Chondrocyte (in vitro differentiated cells): ENCODE measurements around the gene CNNM2. TPM values are rescaled to one million over a fixed set of nuclear protein-coding genes. Genes with fewer than 3 reads are reported as not detected.

Experiments used
- DNase-seq: peaks from one replicate; pipeline ENCODE4 v3.0.0; 2021; ENCODE audit warnings: mixed read lengths, low spot score
- H3K27ac Mint-ChIP-seq: one replicate; pipeline ENCODE4 v1.8.0; 2021; ENCODE audit warnings: mild to moderate bottlenecking, moderate library complexity, mixed read lengths; ENCODE audit not compliant: unreplicated experiment
- H3K27me3 Mint-ChIP-seq: 2 replicates; pipeline ENCODE4 v1.8.0; 2021; ENCODE audit warnings: low read depth, mixed read lengths
- H3K36me3 Mint-ChIP-seq: 2 replicates; pipeline ENCODE4 v1.8.0; 2021; ENCODE audit warnings: low read depth, mixed read lengths
- H3K4me1 Mint-ChIP-seq: 2 replicates; pipeline ENCODE4 v1.8.0; 2021; ENCODE audit warnings: low read depth, mild to moderate bottlenecking, mixed read lengths
- H3K4me3 Mint-ChIP-seq: one replicate; pipeline ENCODE4 v1.8.0; 2021; ENCODE audit warnings: mild to moderate bottlenecking, moderate library complexity, mixed read lengths; ENCODE audit not compliant: unreplicated experiment
- H3K9me3 Mint-ChIP-seq: 2 replicates; pipeline ENCODE4 v1.8.0; 2021; ENCODE audit warnings: low read depth, mixed read lengths
- CTCF ChIP-seq: fragments of 200-600 bp; sonication (generic); IDR thresholded peaks from 2 replicates; pipeline ENCODE4 v1.5.0; 2021; ENCODE audit warnings: antibody characterized with exemption, mild to moderate bottlenecking, moderate library complexity
- total RNA-seq: library from RNA; stranded (reverse); gene quantifications from 3 replicates; pipeline ENCODE4 v1.2.1, GENCODE V29; 2021

Gene CNNM2
- total RNA-seq, 1 donor from 2014 or later: 36.8 TPM

DNA sequence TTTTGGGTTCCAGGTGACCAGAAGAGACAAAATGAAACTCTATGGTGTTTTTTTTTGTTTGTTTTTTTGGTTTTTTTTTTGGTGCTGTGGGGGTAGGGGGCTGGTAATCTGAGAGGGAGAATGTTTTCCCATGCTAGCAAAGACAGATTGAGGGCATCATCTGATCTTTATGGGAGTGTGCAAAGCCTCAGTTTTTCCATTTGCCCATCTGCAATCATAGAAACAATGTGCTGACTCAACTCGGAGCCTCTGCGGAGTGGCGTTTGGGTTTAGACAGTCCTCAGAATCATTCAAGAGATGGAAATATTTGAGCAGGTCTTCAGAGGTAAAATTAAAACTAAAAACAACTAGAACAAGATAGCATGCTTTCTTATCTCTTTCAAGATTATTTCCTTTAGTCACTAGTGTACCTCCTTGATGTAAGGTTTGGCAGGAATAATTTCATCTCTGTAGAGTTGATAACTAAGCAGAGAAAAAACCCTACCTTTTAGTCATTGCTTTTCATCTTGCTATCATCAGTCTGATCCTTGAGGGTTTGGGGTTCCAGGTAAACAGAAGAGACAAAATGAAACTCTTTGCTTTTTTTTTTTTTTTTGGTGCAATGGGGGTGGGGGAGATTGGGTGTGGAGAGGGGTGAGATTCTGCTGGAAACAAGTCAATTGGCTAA is 18.0 kb downstream of the CNNM2 start:
- TF ChIP-seq CTCF: no peak
- Mint-ChIP-seq H3K9me3 (peaks cover 2% of the 10 kb centered on the region), H3K4me3 (no peak overlapping the region), H3K27ac (no peak overlapping the region), H3K4me1 (no peaks in the 10 kb centered on the region), H3K27me3 (no peaks in the 10 kb centered on the region), H3K36me3 (peaks cover 4% of the 10 kb centered on the region)
- DNase-seq: no peak

GRCh38 chr10:102941401-102941800 is 23.3 kb downstream of the CNNM2 start:
- DNase-seq: no peak
- no peaks in the 10 kb centered on the region for H3K27me3 Mint-ChIP-seq
- H3K27ac Mint-ChIP-seq: no peak overlapping the region
- H3K9me3 Mint-ChIP-seq: no peaks in the 10 kb centered on the region
- no peak for TF ChIP-seq CTCF
- H3K4me3 Mint-ChIP-seq: no peak overlapping the region
- peaks cover 5% of the 10 kb centered on the region for H3K36me3 Mint-ChIP-seq
- H3K4me1 Mint-ChIP-seq: peaks cover 16% of the 10 kb centered on the region

GRCh38 chr10:102945449-102945848 is 27.4 kb downstream of the CNNM2 start:
- no peaks in the 10 kb centered on the region for H3K9me3 Mint-ChIP-seq
- DNase-seq: no peak
- H3K4me1 Mint-ChIP-seq: peaks cover 20% of the 10 kb centered on the region
- H3K27me3 Mint-ChIP-seq: no peaks in the 10 kb centered on the region
- TF ChIP-seq CTCF: no peak
- H3K4me3 Mint-ChIP-seq: no peak overlapping the region
- no peak overlapping the region for H3K27ac Mint-ChIP-seq
- H3K36me3 Mint-ChIP-seq: peaks cover 6% of the 10 kb centered on the region

- no peak overlapping the region for H3K27ac Mint-ChIP-seq
- peaks cover 6% of the 10 kb centered on the region for H3K36me3 Mint-ChIP-seq
- TF ChIP-seq CTCF: no peak
- peaks cover 20% of the 10 kb centered on the region for H3K4me1 Mint-ChIP-seq
- H3K4me3 Mint-ChIP-seq: no peak overlapping the region
- no peak for DNase-seq
- no peaks in the 10 kb centered on the region for H3K9me3 Mint-ChIP-seq
- no peaks in the 10 kb centered on the region for H3K27me3 Mint-ChIP-seq
These were observed 27.9 kb downstream of the CNNM2 start for GRCh38 chr10:102945962-102946361.

GRCh38 chr10:102946992-102947391 is 28.9 kb downstream of the CNNM2 start:
- no peak for TF ChIP-seq CTCF
- Mint-ChIP-seq H3K27ac (no peak overlapping the region), H3K4me3 (no peak overlapping the region), H3K27me3 (no peaks in the 10 kb centered on the region), H3K4me1 (peaks cover 20% of the 10 kb centered on the region), H3K9me3 (no peaks in the 10 kb centered on the region), H3K36me3 (peaks cover 3% of the 10 kb centered on the region)
- DNase-seq: no peak
